Activated CD4-positive, alpha-beta T cell treated with anti-CD3 and anti-CD28 coated beads, Interleukin-2, amount 10 ng/mL, durations not matched to agents 7 days and 5 days (primary cell): Measurements from ENCODE around the gene FHOD3. TPM values are rescaled to one million over a fixed set of nuclear protein-coding genes. Genes with fewer than 3 reads are reported as not detected.

ENCODE experiments used
- CTCF ChIA-PET: fragments of 350-600 bp; sonication (Branson Sonifier 250); formaldehyde crosslinking; loops from one replicate; lab custom pipeline; 2021; ENCODE audit warnings: antibody characterized with exemption; lab: Charles Lee
- POLR2A ChIA-PET: fragments of 350-600 bp; sonication (Branson Sonifier 250); formaldehyde crosslinking; loops from one replicate; lab custom pipeline; 2021; ENCODE audit warnings: antibody characterized with exemption; lab: Charles Lee
- DNase-seq: peaks from one replicate; pipeline ENCODE4 v3.0.0-alpha.2; 2020
- H3K27ac Mint-ChIP-seq: one replicate; pipeline ENCODE4 v1.8.0; 2021; ENCODE audit warnings: mild to moderate bottlenecking, moderate library complexity, mixed read lengths
- H3K27me3 Mint-ChIP-seq: one replicate; pipeline ENCODE4 v1.8.0; 2021; ENCODE audit warnings: mixed read lengths
- H3K36me3 Mint-ChIP-seq: one replicate; pipeline ENCODE4 v1.8.0; 2021; ENCODE audit warnings: low read depth, mixed read lengths
- H3K4me1 Mint-ChIP-seq: one replicate; pipeline ENCODE4 v1.8.0; 2021; ENCODE audit warnings: mixed read lengths
- H3K4me3 Mint-ChIP-seq: one replicate; pipeline ENCODE4 v1.8.0; 2021; ENCODE audit warnings: mild to moderate bottlenecking, moderate library complexity, mixed read lengths
- H3K9me3 Mint-ChIP-seq: one replicate; pipeline ENCODE4 v1.8.0; 2021; ENCODE audit warnings: mixed read lengths
- total RNA-seq, 2 experiments: library from RNA; stranded (reverse); gene quantifications; one replicate each; pipeline ENCODE4 v1.2.3, GENCODE V29; 2021

FHOD3 gene
- total RNA-seq, 2 experiments from 2014 or later: not detected

- no peak for DNase-seq
- H3K27me3 Mint-ChIP-seq: peaks cover 7% of the 10 kb centered on the region
- H3K9me3 Mint-ChIP-seq: peaks cover 8% of the 10 kb centered on the region
- ChIA-PET CTCF (no interaction called here), POLR2A (no interaction called here)
- no peak overlapping the region for H3K27ac Mint-ChIP-seq
- no peaks in the 10 kb centered on the region for H3K36me3 Mint-ChIP-seq
- H3K4me3 Mint-ChIP-seq: no peak overlapping the region
- no peaks in the 10 kb centered on the region for H3K4me1 Mint-ChIP-seq
These were observed 16.6 kb downstream of the FHOD3 start for GRCh38 chr18:36314098-36314497.

- Mint-ChIP-seq H3K4me3 (no peak overlapping the region), H3K36me3 (no peaks in the 10 kb centered on the region), H3K9me3 (peaks cover 8% of the 10 kb centered on the region), H3K4me1 (no peaks in the 10 kb centered on the region), H3K27me3 (peaks cover 11% of the 10 kb centered on the region), H3K27ac (no peak overlapping the region)
- CTCF ChIA-PET: no interaction called here
- DNase-seq: no peak
- POLR2A ChIA-PET: no interaction called here
These were observed 17.2 kb downstream of the FHOD3 start for GRCh38 chr18:36314754-36315153.

DNA sequence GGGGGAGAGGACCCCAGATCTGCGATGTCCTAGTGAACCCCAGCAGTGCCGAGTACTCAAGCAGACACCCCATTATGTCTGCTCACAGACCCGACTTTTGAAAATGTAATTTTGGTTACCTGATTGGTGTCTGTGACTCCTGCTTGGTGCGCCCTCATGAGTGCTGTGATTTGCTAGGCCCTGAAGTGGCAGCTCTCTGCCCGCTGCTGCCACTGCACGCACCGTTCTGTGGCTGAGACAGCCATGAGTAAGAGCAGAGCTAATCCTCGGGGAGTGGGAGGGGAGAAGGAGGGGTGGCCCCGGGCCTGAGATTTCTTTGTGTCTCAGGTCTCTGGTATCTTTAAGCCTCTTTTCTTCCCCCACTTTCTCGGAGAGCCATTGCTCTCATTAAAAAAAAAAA, 18.2 kb downstream of the FHOD3 start:
- Mint-ChIP-seq H3K4me3 (no peak overlapping the region), H3K36me3 (no peaks in the 10 kb centered on the region), H3K27ac (no peak overlapping the region), H3K4me1 (no peaks in the 10 kb centered on the region), H3K27me3 (peaks cover 14% of the 10 kb centered on the region), H3K9me3 (peaks cover 8% of the 10 kb centered on the region)
- ChIA-PET CTCF (no interaction called here), POLR2A (no interaction called here)
- no peak for DNase-seq

DNA sequence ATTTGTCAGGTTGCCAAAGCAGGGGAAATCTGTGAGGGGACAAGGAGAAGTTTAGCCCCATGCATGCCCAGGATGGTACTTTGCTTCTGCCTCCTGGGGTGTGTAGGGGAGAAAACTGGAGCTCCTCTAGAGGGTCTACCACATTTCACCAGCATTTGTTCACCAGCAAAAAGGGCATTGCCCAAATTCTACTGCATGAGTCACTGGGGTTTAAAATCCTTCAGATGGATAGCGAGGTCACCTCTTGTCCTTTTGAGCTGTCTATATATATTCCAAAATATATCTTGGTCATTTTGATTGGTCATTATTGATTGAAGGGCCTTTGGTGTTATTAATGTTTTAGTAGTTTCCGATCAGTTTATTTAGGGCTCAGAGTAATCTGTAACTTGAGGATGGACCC, 18.7 kb downstream of the FHOD3 start:
- DNase-seq: no peak
- Mint-ChIP-seq H3K36me3 (no peaks in the 10 kb centered on the region), H3K4me3 (no peak overlapping the region), H3K4me1 (no peaks in the 10 kb centered on the region), H3K27me3 (peaks cover 14% of the 10 kb centered on the region), H3K27ac (no peak overlapping the region), H3K9me3 (peaks cover 8% of the 10 kb centered on the region)
- POLR2A ChIA-PET: no interaction called here
- CTCF ChIA-PET: no interaction called here

DNA sequence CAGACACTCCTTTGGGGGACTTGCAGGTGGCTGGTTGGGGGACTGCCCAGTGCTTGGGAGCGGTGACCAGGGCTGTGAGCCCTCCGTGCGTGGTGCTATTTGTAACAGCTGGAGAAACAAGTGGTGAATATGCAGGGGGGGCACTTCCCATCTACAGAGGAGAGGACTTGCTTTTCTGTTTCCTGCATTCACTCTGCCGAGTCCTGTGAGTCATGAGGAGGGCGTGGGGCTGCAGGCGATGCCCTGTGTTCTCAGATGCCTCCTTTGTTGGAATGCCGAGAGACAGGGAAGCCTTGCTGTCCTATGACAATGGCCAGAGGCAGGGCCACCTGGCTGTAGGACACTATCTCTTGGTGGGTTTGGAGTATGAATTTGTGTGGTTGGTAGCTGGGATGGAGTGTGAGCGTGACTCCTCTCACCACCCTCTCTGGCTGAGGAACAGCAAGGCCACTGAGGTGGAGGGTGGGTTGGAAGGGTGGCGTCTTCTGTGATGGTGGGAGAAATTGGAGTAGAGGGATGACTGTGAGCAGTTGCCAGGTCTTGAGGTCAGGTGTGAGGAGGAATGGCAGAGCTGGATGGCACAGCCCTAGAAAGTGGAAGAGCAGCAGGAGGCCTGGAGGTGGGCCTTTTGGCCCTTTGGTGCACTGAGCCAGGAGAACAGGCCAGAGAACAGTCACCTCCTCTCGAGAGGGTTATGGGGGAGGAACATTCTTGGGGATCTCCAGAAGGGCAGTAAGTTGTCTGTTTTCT, 24.3 kb downstream of the FHOD3 start:
- peaks cover 16% of the 10 kb centered on the region for H3K27me3 Mint-ChIP-seq
- no peak overlapping the region for H3K27ac Mint-ChIP-seq
- CTCF ChIA-PET: no interaction called here

DNA sequence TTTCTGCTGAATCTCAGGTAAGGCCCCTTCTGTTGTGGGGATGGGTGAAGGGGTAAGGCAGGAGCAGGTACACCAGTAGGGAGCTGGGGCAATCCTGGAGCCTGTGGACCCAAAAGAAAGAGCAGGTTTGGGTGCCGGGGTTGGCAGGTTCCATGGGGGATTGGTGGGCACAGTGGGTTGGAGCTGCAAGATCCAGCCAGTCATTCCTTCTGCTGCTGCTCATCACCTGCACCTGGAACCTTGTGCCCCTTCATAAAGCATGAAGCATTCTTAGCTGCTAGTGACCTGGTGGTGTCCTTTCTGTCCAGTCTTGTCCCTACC, 24.9 kb downstream of the FHOD3 start:
- Mint-ChIP-seq H3K9me3 (peaks cover 8% of the 10 kb centered on the region), H3K36me3 (no peaks in the 10 kb centered on the region), H3K27me3 (peaks cover 16% of the 10 kb centered on the region), H3K27ac (no peak overlapping the region), H3K4me3 (no peak overlapping the region), H3K4me1 (no peaks in the 10 kb centered on the region)
- POLR2A ChIA-PET: no interaction called here
- CTCF ChIA-PET: no interaction called here
- DNase-seq: no peak

More for the DNA sequence above, 24.3 kb downstream of the FHOD3 start:
- POLR2A ChIA-PET: no interaction called here
- no peaks in the 10 kb centered on the region for H3K36me3 Mint-ChIP-seq
- DNase-seq: no peak
- H3K9me3 Mint-ChIP-seq: peaks cover 8% of the 10 kb centered on the region
- H3K4me1 Mint-ChIP-seq: no peaks in the 10 kb centered on the region
- H3K4me3 Mint-ChIP-seq: no peak overlapping the region

GRCh38 chr18:36322734-36323133, 25.2 kb downstream of the FHOD3 start:
- Mint-ChIP-seq H3K4me3 (no peak overlapping the region), H3K27ac (no peak overlapping the region), H3K4me1 (no peaks in the 10 kb centered on the region), H3K9me3 (peaks cover 8% of the 10 kb centered on the region), H3K36me3 (no peaks in the 10 kb centered on the region), H3K27me3 (peaks cover 16% of the 10 kb centered on the region)
- ChIA-PET POLR2A (no interaction called here), CTCF (no interaction called here)
- DNase-seq: no peak

DNA sequence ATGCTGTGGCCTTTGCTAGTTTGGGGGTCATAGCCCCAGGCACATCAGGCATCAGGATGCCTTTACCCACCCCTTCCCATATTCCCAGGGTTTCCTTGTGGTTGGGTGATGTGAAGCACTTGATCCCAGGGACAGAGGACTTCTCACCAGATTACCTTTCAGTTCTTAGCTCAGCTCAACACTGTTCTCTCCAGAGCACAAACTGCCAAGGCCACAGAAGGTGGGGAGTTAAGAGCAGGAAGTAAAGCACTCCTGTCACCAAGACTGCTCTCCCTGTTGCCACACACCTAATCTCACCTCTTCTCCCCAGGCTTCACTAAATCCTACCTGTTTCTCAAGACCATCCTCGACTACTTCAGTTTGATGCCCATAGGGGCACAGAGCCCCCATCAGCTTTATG, 25.9 kb downstream of the FHOD3 start:
- no peaks in the 10 kb centered on the region for H3K4me1 Mint-ChIP-seq
- no peak overlapping the region for H3K4me3 Mint-ChIP-seq
- H3K9me3 Mint-ChIP-seq: peaks cover 7% of the 10 kb centered on the region
- CTCF ChIA-PET: no interaction called here
- no peaks in the 10 kb centered on the region for H3K36me3 Mint-ChIP-seq
- no peak for DNase-seq
- no peak overlapping the region for H3K27ac Mint-ChIP-seq
- POLR2A ChIA-PET: no interaction called here
- peaks cover 15% of the 10 kb centered on the region for H3K27me3 Mint-ChIP-seq

DNA sequence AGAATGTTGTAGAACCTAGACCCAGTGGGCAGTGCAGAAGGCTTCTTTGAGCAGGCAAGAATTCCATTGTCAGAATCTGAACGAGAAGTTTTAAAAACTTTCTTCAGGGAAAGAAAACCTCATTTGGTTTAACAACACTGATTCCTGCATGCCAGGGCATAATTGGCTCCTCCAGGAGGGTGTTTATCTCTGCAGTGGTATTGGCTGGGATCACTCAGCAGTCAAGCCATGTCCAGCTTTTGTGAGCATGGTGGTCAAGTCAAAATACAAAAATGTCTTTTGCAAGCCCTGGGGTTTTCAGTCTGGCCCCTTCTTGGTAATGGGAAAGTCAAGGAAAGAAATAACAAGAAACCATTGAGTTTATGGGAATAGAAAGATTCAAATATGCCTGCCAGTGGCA, 28.3 kb downstream of the FHOD3 start:
- Mint-ChIP-seq H3K9me3 (no peaks in the 10 kb centered on the region), H3K27me3 (peaks cover 8% of the 10 kb centered on the region), H3K4me3 (no peak overlapping the region), H3K36me3 (no peaks in the 10 kb centered on the region), H3K4me1 (no peaks in the 10 kb centered on the region), H3K27ac (no peak overlapping the region)
- no peak for DNase-seq
- ChIA-PET POLR2A (no interaction called here), CTCF (no interaction called here)

GRCh38 chr18:36326771-36327170, 29.3 kb downstream of the FHOD3 start:
- Mint-ChIP-seq H3K4me3 (no peak overlapping the region), H3K27me3 (peaks cover 8% of the 10 kb centered on the region), H3K36me3 (no peaks in the 10 kb centered on the region), H3K27ac (no peak overlapping the region), H3K4me1 (no peaks in the 10 kb centered on the region), H3K9me3 (no peaks in the 10 kb centered on the region)
- CTCF ChIA-PET: no interaction called here
- DNase-seq: no peak
- POLR2A ChIA-PET: no interaction called here

DNA sequence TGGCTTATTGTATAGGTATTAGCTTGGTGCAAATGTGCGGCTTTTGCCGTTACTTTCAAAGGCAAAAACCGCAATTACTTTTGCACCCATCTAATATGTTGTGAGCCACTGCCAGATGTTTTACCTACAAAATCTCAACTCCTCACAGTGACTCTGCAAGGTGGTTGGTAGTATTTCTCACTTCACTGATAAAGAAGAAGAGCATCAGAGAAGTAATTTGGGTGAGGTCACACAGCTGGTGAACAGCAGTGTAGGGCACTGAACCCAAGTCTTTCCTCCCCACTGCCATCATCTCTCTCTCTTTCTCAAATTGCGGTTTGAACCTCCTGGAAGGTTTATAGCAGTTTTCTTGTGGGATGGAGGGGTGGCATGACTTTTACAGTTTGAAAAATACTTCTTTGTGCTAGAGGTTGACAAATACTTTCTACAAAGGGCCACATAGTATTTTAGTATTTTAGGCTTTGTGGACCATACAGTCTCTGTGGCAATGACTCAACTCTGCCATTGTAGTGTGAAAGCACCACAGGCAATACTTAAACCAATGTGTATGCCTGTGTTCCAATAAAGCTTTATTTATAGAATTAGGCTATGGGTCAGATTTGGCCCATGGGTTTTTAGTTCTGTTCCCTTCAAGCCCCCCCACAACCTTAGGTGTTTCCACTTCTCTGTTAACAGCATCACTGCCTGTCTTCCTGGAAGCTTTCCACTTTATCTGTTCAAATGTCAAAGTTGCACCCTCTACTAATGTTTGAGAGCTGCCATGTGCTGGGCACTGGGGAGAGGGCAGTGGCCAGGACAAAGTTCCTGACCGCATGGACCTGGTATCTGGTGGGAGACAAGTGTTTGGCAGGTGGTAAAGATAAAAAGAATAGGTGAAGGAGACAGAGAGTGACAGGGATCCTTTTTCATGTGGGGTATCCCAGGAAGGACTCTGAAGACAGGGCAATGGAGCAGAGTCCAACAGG, 30.1 kb downstream of the FHOD3 start:
- ChIA-PET CTCF (no interaction called here), POLR2A (no interaction called here)
- peaks cover 8% of the 10 kb centered on the region for H3K27me3 Mint-ChIP-seq
- no peaks in the 10 kb centered on the region for H3K4me1 Mint-ChIP-seq
- H3K4me3 Mint-ChIP-seq: no peak overlapping the region
- no peaks in the 10 kb centered on the region for H3K9me3 Mint-ChIP-seq
- H3K27ac Mint-ChIP-seq: no peak overlapping the region
- no peaks in the 10 kb centered on the region for H3K36me3 Mint-ChIP-seq
- no peak for DNase-seq

DNA sequence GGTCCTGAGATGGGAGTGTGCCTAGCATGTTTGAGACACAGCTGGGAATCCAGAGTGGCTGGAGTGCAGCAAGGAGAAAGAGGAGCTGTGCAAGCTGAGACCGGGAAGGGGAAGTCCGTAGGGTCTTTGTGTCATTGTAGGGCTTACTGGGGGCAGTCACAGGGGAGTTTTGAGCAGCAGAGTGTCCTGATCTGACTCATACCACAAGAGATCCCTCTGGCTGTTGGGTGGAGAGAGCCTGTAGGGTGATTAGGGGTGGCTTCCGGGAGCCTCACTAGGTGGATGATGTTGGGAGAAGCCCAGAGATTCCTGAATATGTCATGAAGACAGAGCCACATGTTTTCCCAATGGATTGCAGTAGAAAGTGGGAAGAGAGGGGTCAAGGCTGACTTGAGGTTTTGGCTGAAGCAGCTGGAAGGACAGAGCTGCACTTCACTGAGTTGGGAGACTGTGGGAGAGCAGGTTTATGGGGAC, 30.9 kb downstream of the FHOD3 start:
- peaks cover 12% of the 10 kb centered on the region for H3K27me3 Mint-ChIP-seq

GRCh38 chr18:36328916-36329315, 31.4 kb downstream of the FHOD3 start:
- H3K4me3 Mint-ChIP-seq: no peak overlapping the region
- no peaks in the 10 kb centered on the region for H3K36me3 Mint-ChIP-seq
- no peaks in the 10 kb centered on the region for H3K9me3 Mint-ChIP-seq
- ChIA-PET CTCF (no interaction called here), POLR2A (no interaction called here)
- H3K4me1 Mint-ChIP-seq: no peaks in the 10 kb centered on the region
- peaks cover 10% of the 10 kb centered on the region for H3K27me3 Mint-ChIP-seq
- no peak for DNase-seq
- H3K27ac Mint-ChIP-seq: no peak overlapping the region

More for the DNA sequence above, 30.9 kb downstream of the FHOD3 start:
- ChIA-PET POLR2A (no interaction called here), CTCF (no interaction called here)
- H3K36me3 Mint-ChIP-seq: no peaks in the 10 kb centered on the region
- no peak overlapping the region for H3K27ac Mint-ChIP-seq
- H3K4me3 Mint-ChIP-seq: no peak overlapping the region
- no peaks in the 10 kb centered on the region for H3K9me3 Mint-ChIP-seq
- no peak for DNase-seq
- H3K4me1 Mint-ChIP-seq: no peaks in the 10 kb centered on the region
